Stimulated activated CD4-positive, alpha-beta T cell treated with anti-CD3 and anti-CD28 coated beads, Interleukin-15, amount 100 ng/mL, for 1 hour (primary cell): Measurements from ENCODE around the gene TIA1.
"Not testable (repeated sequence)": the region's sequence is repeated elsewhere in the genome, so short reads cannot be mapped to it uniquely, and the experiment has no call there.

Source experiments
- DNase-seq, 2 donors: peaks; one replicate each; pipeline ENCODE4 v3.0.0-alpha.2; 2020; ENCODE audit warnings: low read depth in 1 of 2, low spot score in 1 of 2

Gene TIA1

GRCh38 chr2:70223305-70223704 lies 25.1 kb downstream of the TIA1 start:
- not testable (repeated sequence) for DNase-seq

GRCh38 chr2:70214953-70215549 lies 33.4 kb downstream of the TIA1 start:
- no peak for DNase-seq

GRCh38 chr2:70214365-70214764 lies 34.1 kb downstream of the TIA1 start:
- no peak for DNase-seq

- no peak for DNase-seq
Measured at GRCh38 chr2:70212298-70212932, 36.0 kb downstream of the TIA1 start.

- no peak for DNase-seq
Measured at GRCh38 chr2:70211595-70211994, 36.8 kb downstream of the TIA1 start.

GRCh38 chr2:70204452-70204851 lies 44.0 kb downstream of the TIA1 start:
- DNase-seq = no peak

- no peak for DNase-seq
Measured at GRCh38 chr2:70203086-70203485, 45.3 kb downstream of the TIA1 start.

- DNase-seq = no peak
Measured at GRCh38 chr2:70202236-70202806, 46.1 kb downstream of the TIA1 start.

GRCh38 chr2:70201831-70202230 lies 46.6 kb downstream of the TIA1 start:
- DNase-seq = no peak

GRCh38 chr2:70201225-70201768 lies 47.1 kb downstream of the TIA1 start:
- DNase-seq = no peak

GRCh38 chr2:70199320-70199864 lies 49.0 kb downstream of the TIA1 start:
- DNase-seq = no peak

- no peak for DNase-seq
Measured at GRCh38 chr2:70192516-70192915, 55.9 kb downstream of the TIA1 start.

- no peak for DNase-seq
Measured at GRCh38 chr2:70191244-70191735, 57.1 kb downstream of the TIA1 start.

- peak; percentile 92 to 93 for DNase-seq
Measured at GRCh38 chr2:70190418-70191243, 57.8 kb downstream of the TIA1 start, which contains the start of gene C2orf42. Gene C2orf42 (minus strand): TSS chr2:70191019. CDS start chr2:70181985, 9,034 bp downstream.

GRCh38 chr2:70188460-70188859 lies 60.0 kb downstream of the TIA1 start:
- no peak for DNase-seq

GRCh38 chr2:70187170-70187569 lies 61.3 kb downstream of the TIA1 start:
- DNase-seq = not testable (repeated sequence)

GRCh38 chr2:70182689-70183088 lies 65.7 kb downstream of the TIA1 start:
- no peak for DNase-seq

GRCh38 chr2:70181363-70181956 lies 67.0 kb downstream of the TIA1 start:
- DNase-seq = no peak

- DNase-seq = no peak
Measured at GRCh38 chr2:70173520-70173919, 74.9 kb downstream of the TIA1 start.

- not testable (repeated sequence) for DNase-seq
Measured at GRCh38 chr2:70169654-70170245, 78.7 kb downstream of the TIA1 start.
